Common myeloid progenitor, CD34-positive (primary cell): Measurements from ENCODE around the gene IGSF3.
"Not testable (repeated sequence)": the region's sequence is repeated elsewhere in the genome, so short reads cannot be mapped to it uniquely, and the experiment has no call there.

Source experiments
- CTCF ChIA-PET: fragments of 350-600 bp; sonication (Branson Sonifier 250); formaldehyde crosslinking; loops from one replicate; lab custom pipeline; 2021; ENCODE audit warnings: antibody characterized with exemption; lab: Charles Lee
- POLR2A ChIA-PET: fragments of 350-600 bp; sonication (Branson Sonifier 250); formaldehyde crosslinking; loops from one replicate; lab custom pipeline; 2021; ENCODE audit warnings: antibody characterized with exemption; lab: Charles Lee
- DNase-seq, 3 donors: peaks; one replicate each; pipeline versions ENCODE4 v3.0.0 to v3.0.0-alpha.2; 2013
- H3K27ac ChIP-seq, 2 experiments: 1 replicate in 1 of 2; 2 replicates in 1 of 2; pipeline ENCODE4 v1.7.0; 2013; ENCODE audit warnings: inconsistent platforms in 2 of 2, low read length in 2 of 2, mild to moderate bottlenecking in 2 of 2, low read depth in 1 of 2, moderate library complexity in 1 of 2; ENCODE audit not compliant: severe bottlenecking in 2 of 2, insufficient read depth in 1 of 2, poor library complexity in 1 of 2
- H3K27me3 ChIP-seq, 5 experiments: replicated peaks in 2 of 5; 1 replicate in 3 of 5; 2 replicates in 2 of 5; pipeline versions ENCODE4 v1.6.1 to v1.7.0; 2013; ENCODE audit warnings: low read length in 4 of 5, mild to moderate bottlenecking in 2 of 5, moderate library complexity in 2 of 5, inconsistent platforms in 1 of 5; ENCODE audit not compliant: insufficient read depth in 5 of 5, control insufficient read depth in 4 of 5
- H3K36me3 ChIP-seq, 4 experiments: 1 replicate in 2 of 4; 2 replicates in 2 of 4; pipeline versions ENCODE4 v1.6.1 to v1.7.0; 2013; ENCODE audit warnings: low read length in 3 of 4, control low read depth in 1 of 4, mild to moderate bottlenecking in 1 of 4; ENCODE audit not compliant: control insufficient read depth in 4 of 4, insufficient read depth in 4 of 4
- H3K4me1 ChIP-seq, 4 experiments: 1 replicate in 3 of 4; 2 replicates in 1 of 4; pipeline versions ENCODE4 v1.6.1 to v1.7.1; 2013; ENCODE audit warnings: low read length in 3 of 4, mild to moderate bottlenecking in 3 of 4, control low read depth in 1 of 4, inconsistent platforms in 1 of 4, moderate library complexity in 1 of 4; ENCODE audit not compliant: control insufficient read depth in 4 of 4, insufficient read depth in 4 of 4; ENCODE audit errors: control extremely low read depth in 1 of 4
- H3K4me3 ChIP-seq, 7 experiments: 1 replicate in 4 of 7; 2 replicates in 3 of 7; pipeline versions ENCODE4 v1.5.1 to v1.7.0; 2013; ENCODE audit warnings: mild to moderate bottlenecking in 7 of 7, low read length in 6 of 7, moderate library complexity in 6 of 7, inconsistent platforms in 2 of 7, low read depth in 2 of 7, control low read depth in 1 of 7; ENCODE audit not compliant: insufficient read depth in 4 of 7, control insufficient read depth in 1 of 7; ENCODE audit errors: extremely low read depth in 1 of 7
- H3K9me3 ChIP-seq, 5 experiments: 1 replicate in 4 of 5; 2 replicates in 1 of 5; pipeline versions ENCODE4 v1.6.1 to v1.7.1; 2013; ENCODE audit warnings: low read length in 4 of 5, mild to moderate bottlenecking in 2 of 5, inconsistent platforms in 1 of 5, low read depth in 1 of 5, moderate library complexity in 1 of 5; ENCODE audit not compliant: control insufficient read depth in 4 of 5, insufficient read depth in 2 of 5; ENCODE audit errors: control extremely low read depth in 1 of 5
- WGBS: methylation state at CpG from one replicate; pipeline ENCODE4 v1.1.5; 2013; ENCODE audit not compliant: insufficient coverage; 5-methylcytosine and 5-hydroxymethylcytosine counted together

IGSF3 gene

GRCh38 chr1:116625155-116625554, 42.4 kb downstream of the IGSF3 start:
- 50% methylated on average over 1 of the region's 5 CpGs for WGBS
- DNase-seq, POLR2A ChIA-PET, H3K9me3 ChIP-seq, H3K36me3 ChIP-seq, H3K27me3 ChIP-seq, H3K27ac ChIP-seq, H3K4me3 ChIP-seq, CTCF ChIA-PET, H3K4me1 ChIP-seq: not testable (repeated sequence)

- ChIA-PET CTCF (no interaction called here), POLR2A (no interaction called here)
- Histone ChIP-seq H3K27me3 (no peaks in the 10 kb centered on the region), H3K36me3 (no peaks in the 10 kb centered on the region), H3K27ac (no peak overlapping the region), H3K9me3 (no peaks in the 10 kb centered on the region), H3K4me3 (no peak overlapping the region), H3K4me1 (no peaks in the 10 kb centered on the region)
- no peak for DNase-seq
- WGBS = 95% methylated on average over 5 of the region's 7 CpGs
These were observed 43.5 kb downstream of the IGSF3 start for GRCh38 chr1:116624040-116624439.

GRCh38 chr1:116622496-116622895, 45.0 kb downstream of the IGSF3 start:
- 86% methylated on average over 1 of the region's 2 CpGs for WGBS
- H3K4me1 ChIP-seq, DNase-seq, H3K9me3 ChIP-seq, H3K27ac ChIP-seq, H3K27me3 ChIP-seq, POLR2A ChIA-PET, CTCF ChIA-PET, H3K4me3 ChIP-seq, H3K36me3 ChIP-seq: not testable (repeated sequence)

GRCh38 chr1:116621756-116622155, 45.8 kb downstream of the IGSF3 start:
- H3K27me3 ChIP-seq, H3K4me3 ChIP-seq, H3K9me3 ChIP-seq, DNase-seq, CTCF ChIA-PET, H3K36me3 ChIP-seq, H3K4me1 ChIP-seq, POLR2A ChIA-PET, H3K27ac ChIP-seq: not testable (repeated sequence)
- 100% methylated on average over 2 of the region's 2 CpGs for WGBS

GRCh38 chr1:116620392-116620791, 47.1 kb downstream of the IGSF3 start:
- no CpG with 5 or more reads among the region's 3 CpGs for WGBS
- H3K9me3 ChIP-seq, H3K27ac ChIP-seq, H3K4me3 ChIP-seq, CTCF ChIA-PET, H3K36me3 ChIP-seq, H3K4me1 ChIP-seq, POLR2A ChIA-PET, H3K27me3 ChIP-seq, DNase-seq: not testable (repeated sequence)

GRCh38 chr1:116619106-116619505, 48.4 kb downstream of the IGSF3 start:
- DNase-seq, H3K36me3 ChIP-seq, H3K27ac ChIP-seq, H3K27me3 ChIP-seq, CTCF ChIA-PET, H3K4me1 ChIP-seq, POLR2A ChIA-PET, H3K9me3 ChIP-seq, H3K4me3 ChIP-seq: not testable (repeated sequence)
- WGBS = 84% methylated on average over 4 of the region's 4 CpGs

GRCh38 chr1:116617808-116618207, 49.7 kb downstream of the IGSF3 start:
- H3K27me3 ChIP-seq, H3K9me3 ChIP-seq, H3K36me3 ChIP-seq, CTCF ChIA-PET, H3K4me3 ChIP-seq, POLR2A ChIA-PET, H3K27ac ChIP-seq, DNase-seq, H3K4me1 ChIP-seq: not testable (repeated sequence)
- 100% methylated on average over 1 of the region's 5 CpGs for WGBS
